IMR-90 (cell line): ENCODE results near the gene GNG12. TPM values are rescaled to one million over a fixed set of nuclear protein-coding genes. Genes with fewer than 3 reads are reported as not detected.

Experiments
- ATAC-seq: fragments of 200-7000 bp; cut with Tn5 transposase; 2 replicates; pipeline ENCODE4 v1.9.1; 2020; ENCODE audit warnings: low read depth, mild to moderate bottlenecking, moderate library complexity
- BruUV-seq: library from RNA; stranded (reverse); fragments of 400-500 nt; replicated peaks from 2 replicates; lab custom pipeline; 2021; lab: Mats Ljungman, UMichigan
- CTCF ChIA-PET: fragments of 300-600 bp; formaldehyde crosslinking; extraction: SDS; loops from one replicate; lab custom pipeline; 2021; ENCODE audit warnings: antibody characterized with exemption; lab: Yijun Ruan, JAX
- POLR2A ChIA-PET: fragments of 300-600 bp; sonication (Branson Sonifier 250); formaldehyde crosslinking; loops from one replicate; lab custom pipeline; 2022; ENCODE audit warnings: antibody characterized with exemption; ENCODE audit not compliant: unreplicated experiment; lab: Charles Lee
- DNase-seq: peaks from one replicate; pipeline ENCODE4 v3.0.0; 2013
- H2AFZ ChIP-seq: replicated peaks from 2 replicates; pipeline ENCODE3; 2013; ENCODE audit warnings: low read length, mild to moderate bottlenecking; ENCODE audit not compliant: poor library complexity
- H2AK5ac ChIP-seq: 2 replicates; pipeline ENCODE4 v1.6.1; 2013; ENCODE audit warnings: low read depth, low read length, inconsistent platforms
- H2AK9ac ChIP-seq: replicated peaks from 2 replicates; pipeline ENCODE3; 2013; ENCODE audit warnings: mild to moderate bottlenecking, low read depth, low read length, moderate library complexity; ENCODE audit not compliant: poor library complexity
- H2BK120ac ChIP-seq: 2 replicates; pipeline ENCODE4 v1.6.1; 2013; ENCODE audit warnings: low read depth, low read length, inconsistent platforms
- H2BK15ac ChIP-seq: 3 replicates; pipeline ENCODE4 v1.6.1; 2013; ENCODE audit warnings: low read depth, low read length, inconsistent platforms
- H2BK20ac ChIP-seq: 2 replicates; pipeline ENCODE4 v1.6.1; 2013; ENCODE audit warnings: low read depth, mild to moderate bottlenecking, inconsistent platforms, low read length, moderate library complexity
- H2BK5ac ChIP-seq: 2 replicates; pipeline ENCODE4 v1.6.1; 2013; ENCODE audit warnings: mild to moderate bottlenecking, low read depth, low read length, inconsistent platforms; ENCODE audit not compliant: poor library complexity, severe bottlenecking
- H3K14ac ChIP-seq: replicated peaks from 2 replicates; pipeline ENCODE4 v1.6.1; 2013; ENCODE audit warnings: low read depth, low read length, inconsistent platforms
- H3K18ac ChIP-seq: 2 replicates; pipeline ENCODE4 v1.6.1; 2013; ENCODE audit warnings: low read depth, low read length, control low read depth
- H3K23ac ChIP-seq: 2 replicates; pipeline ENCODE4 v1.6.1; 2013; ENCODE audit warnings: low read depth, low read length, inconsistent platforms
- H3K27ac ChIP-seq: 2 replicates; pipeline ENCODE4 v1.5.1; 2013; ENCODE audit warnings: mild to moderate bottlenecking, control low read depth, low read length; ENCODE audit not compliant: insufficient read depth
- H3K27me3 ChIP-seq: 2 replicates; pipeline ENCODE4 v1.6.1; 2013; ENCODE audit warnings: low read length; ENCODE audit not compliant: control insufficient read depth, insufficient read depth
- H3K36me3 ChIP-seq: 2 replicates; pipeline ENCODE4 v1.6.1; 2013; ENCODE audit warnings: low read length, mixed read lengths; ENCODE audit not compliant: control insufficient read depth, insufficient read depth
- H3K4ac ChIP-seq: 2 replicates; pipeline ENCODE4 v1.6.1; 2013; ENCODE audit warnings: low read depth, low read length, inconsistent platforms
- H3K4me1 ChIP-seq: 2 replicates; pipeline ENCODE4 v1.6.1; 2013; ENCODE audit warnings: low read length, mixed read lengths; ENCODE audit not compliant: control insufficient read depth, insufficient read depth
- H3K4me2 ChIP-seq: 2 replicates; pipeline ENCODE4 v1.6.1; 2013; ENCODE audit warnings: low read depth, mild to moderate bottlenecking, control low read depth, low read length, moderate library complexity
- H3K4me3 ChIP-seq: 2 replicates; pipeline ENCODE4 v1.5.1; 2013; ENCODE audit warnings: low read depth, mild to moderate bottlenecking, control low read depth, low read length, moderate library complexity; ENCODE audit not compliant: insufficient read depth
- H3K56ac ChIP-seq: 2 replicates; pipeline ENCODE4 v1.6.1; 2013; ENCODE audit warnings: low read length, inconsistent platforms; ENCODE audit not compliant: insufficient read depth; ENCODE audit errors: extremely low read depth
- H3K79me1 ChIP-seq, 2 experiments: 2 replicates each; pipeline ENCODE4 v1.6.1; 2013; ENCODE audit warnings: low read length in 2 of 2, inconsistent platforms in 1 of 2, low read depth in 1 of 2
- H3K9ac ChIP-seq: 2 replicates; pipeline ENCODE4 v1.6.1; 2013; ENCODE audit warnings: low read depth, low read length, control low read depth
- H3K9me1 ChIP-seq: 2 replicates; pipeline ENCODE4 v1.6.1; 2013; ENCODE audit warnings: low read length, inconsistent platforms; ENCODE audit not compliant: insufficient read depth
- H3K9me3 ChIP-seq: 2 replicates; pipeline ENCODE4 v1.6.1; 2013; ENCODE audit warnings: low read length; ENCODE audit not compliant: control insufficient read depth, insufficient read depth
- H4K20me1 ChIP-seq: 2 replicates; pipeline ENCODE4 v1.6.1; 2013; ENCODE audit warnings: low read length, inconsistent platforms; ENCODE audit not compliant: insufficient read depth
- H4K5ac ChIP-seq: 2 replicates; pipeline ENCODE4 v1.6.1; 2013; ENCODE audit warnings: mild to moderate bottlenecking, low read depth, low read length, control low read depth
- H4K8ac ChIP-seq, 2 experiments: 2 replicates each; pipeline ENCODE4 v1.6.1; 2013; ENCODE audit warnings: low read depth in 2 of 2, low read length in 2 of 2, control low read depth in 1 of 2, inconsistent platforms in 1 of 2
- H4K91ac ChIP-seq: 2 replicates; pipeline ENCODE4 v1.6.1; 2013; ENCODE audit warnings: low read depth, low read length, inconsistent platforms; ENCODE audit not compliant: insufficient read depth
- BHLHE40 ChIP-seq: fragments of 150-350 bp; IDR thresholded peaks from 2 replicates; pipeline ENCODE4 v1.6.1; 2016; ENCODE audit warnings: mild to moderate bottlenecking, low read depth, low read length
- CHD1 ChIP-seq: IDR thresholded peaks from 2 replicates; pipeline ENCODE4 v1.6.1; 2012; ENCODE audit warnings: low read depth, low read length, improper control_type of control experiment
- MAFK ChIP-seq: IDR thresholded peaks from 2 replicates; pipeline ENCODE4 v1.6.1; 2012; ENCODE audit warnings: low read depth, low read length, improper control_type of control experiment
- RCOR1 ChIP-seq: IDR thresholded peaks from 2 replicates; pipeline ENCODE4 v1.6.1; 2012; ENCODE audit warnings: mild to moderate bottlenecking, low read length, improper control_type of control experiment; ENCODE audit not compliant: insufficient replicate concordance
- RFX5 ChIP-seq: IDR thresholded peaks from 2 replicates; pipeline ENCODE4 v1.8.0; 2012; ENCODE audit warnings: low read depth, mild to moderate bottlenecking, low read length, moderate library complexity
- WGBS, 2 experiments: methylation state at CpG; one replicate each; pipeline versions ENCODE4 v1.1.5 to v1.1.7; 2013; ENCODE audit warnings: missing lambda C conversion rate in 2 of 2; ENCODE audit not compliant: insufficient read length in 1 of 2; ENCODE audit errors: extremely low coverage in 2 of 2; 5-methylcytosine and 5-hydroxymethylcytosine counted together
- dilution Hi-C: fragments of 300-500 bp; cut with HindIII; formaldehyde crosslinking; loops from one replicate; pipeline ENCODE4 v1.14.3; 2018; ENCODE audit warnings: low sequenced_read_pairs; ENCODE audit not compliant: unreplicated experiment
- in situ Hi-C: fragments of 300-500 bp; cut with MboI; formaldehyde crosslinking; loops from 3 replicates; pipeline ENCODE4 v1.14.3; 2019; ENCODE audit warnings: low sequenced_read_pairs, inconsistent platforms, mixed read lengths
- intact Hi-C: fragments of 100-400 bp; cut with micrococcal nuclease; formaldehyde crosslinking; loops from 2 replicates; pipeline ENCODE4 v1.10.0; 2022
- polyA plus RNA-seq, 3 experiments: library from polyadenylated mRNA; depleted of rRNA; stranded (reverse); fragments of >200 nt; gene quantifications; 2 replicates each; pipeline ENCODE4 v1.2.3, GENCODE V29; 2012; ENCODE audit warnings: low replicate concordance in 1 of 3
- total RNA-seq: library from RNA; depleted of rRNA; stranded (reverse); fragments of >200 nt; gene quantifications from 2 replicates; pipeline ENCODE4 v1.2.3, GENCODE V29; 2012
- TF ChIP-seq, protein P1 (sequence below): fragments of 150-350 bp; IDR thresholded peaks from 2 replicates; pipeline ENCODE4 v1.6.1; 2017; ENCODE audit warnings: mild to moderate bottlenecking, antibody characterized with exemption, low read length, low read depth

GNG12 gene
- total and polyA plus RNA-seq, 2 of the 4 experiments (the other 2 are of a cell fraction), result 92.3 to 132 TPM

DNA sequence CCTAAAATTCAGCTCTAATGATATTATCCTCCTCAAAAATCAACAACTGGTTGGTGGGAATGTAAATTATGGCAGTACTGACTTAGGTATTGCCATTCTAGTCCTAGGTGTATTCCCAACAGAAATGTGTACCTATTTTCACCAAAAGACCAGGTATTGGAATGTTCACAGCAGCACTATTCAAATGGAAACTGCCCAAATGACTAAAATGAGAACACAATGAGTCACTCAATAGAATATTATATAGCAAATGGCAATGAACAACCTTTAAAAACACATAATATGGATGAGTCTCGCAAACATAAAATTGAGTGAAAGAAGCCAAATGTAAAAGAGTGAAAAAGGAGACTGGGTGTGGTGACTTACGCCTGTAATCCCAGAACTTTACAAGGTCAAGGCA is 103.4 kb downstream of the GNG12 start:
- H4K8ac ChIP-seq, result no peak overlapping the region
- CTCF ChIA-PET, result no interaction called here
- H3K9ac ChIP-seq, result no peak overlapping the region
- peaks cover 8% of the 10 kb centered on the region for H3K4me1 ChIP-seq
- H3K27ac ChIP-seq, result no peak overlapping the region
- H4K5ac ChIP-seq, result no peak overlapping the region
- H4K91ac ChIP-seq, result no peak overlapping the region
- no peak overlapping the region for H2BK5ac ChIP-seq
- peaks cover 33 to 77% of the 10 kb centered on the region in 2 experiments for H3K79me1 ChIP-seq
- TF ChIP-seq RCOR1, result no peak
- TF ChIP-seq MAFK, result no peak
- no peak for TF ChIP-seq BHLHE40
- no peak for TF ChIP-seq RFX5
- TF ChIP-seq CHD1, result no peak
- TF ChIP-seq, protein P1, sequence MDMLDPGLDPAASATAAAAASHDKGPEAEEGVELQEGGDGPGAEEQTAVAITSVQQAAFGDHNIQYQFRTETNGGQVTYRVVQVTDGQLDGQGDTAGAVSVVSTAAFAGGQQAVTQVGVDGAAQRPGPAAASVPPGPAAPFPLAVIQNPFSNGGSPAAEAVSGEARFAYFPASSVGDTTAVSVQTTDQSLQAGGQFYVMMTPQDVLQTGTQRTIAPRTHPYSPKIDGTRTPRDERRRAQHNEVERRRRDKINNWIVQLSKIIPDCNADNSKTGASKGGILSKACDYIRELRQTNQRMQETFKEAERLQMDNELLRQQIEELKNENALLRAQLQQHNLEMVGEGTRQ, result no peak
- H3K56ac ChIP-seq, result no peak overlapping the region
- no peak overlapping the region for H3K23ac ChIP-seq
- H2AK9ac ChIP-seq, result no peak overlapping the region
- H3K9me3 ChIP-seq, result no peaks in the 10 kb centered on the region
- peaks cover 21% of the 10 kb centered on the region for H3K9me1 ChIP-seq
- no CpG with 5 or more reads among the region's 2 CpGs for WGBS, 2 experiments
- no peak overlapping the region for H2BK15ac ChIP-seq
- no peak overlapping the region for H2BK120ac ChIP-seq
- H2AFZ ChIP-seq, result no peak overlapping the region
- H3K4ac ChIP-seq, result no peak overlapping the region
- no peak overlapping the region for H3K4me3 ChIP-seq
- no peak overlapping the region for H2AK5ac ChIP-seq
- no peak overlapping the region for H2BK20ac ChIP-seq
- intact Hi-C loops, result no loop called here
- POLR2A ChIA-PET, result no interaction called here
- H3K27me3 ChIP-seq, result no peaks in the 10 kb centered on the region
- peaks cover 3% of the 10 kb centered on the region; the same call in 1 of the 2 replicates for H4K20me1 ChIP-seq
- BruUV-seq, result no TSS peak
- H3K4me2 ChIP-seq, result no peak overlapping the region
- H3K14ac ChIP-seq, result no peak overlapping the region
- dilution Hi-C loops, result no loop called here
- no peak overlapping the region for H3K18ac ChIP-seq
- no peak for ATAC-seq
- H3K36me3 ChIP-seq, result peaks cover 8% of the 10 kb centered on the region; the same call in 1 of the 2 replicates
- in situ Hi-C loops, result no loop called here
- no peak for DNase-seq
